Measurements from ENCODE around the gene RNPS1. TPM values are rescaled to one million over a fixed set of nuclear protein-coding genes. Genes with fewer than 3 reads are reported as not detected.

The RNPS1 gene
- total RNA-seq, 1 donor from 2014 or later = 73.5 TPM

GRCh38 chr16:2216330-2216729, 51.6 kb downstream of the RNPS1 start:
- FAIRE-seq = no peak

GRCh38 chr16:2214719-2214968, 53.3 kb downstream of the RNPS1 start, which contains the start of gene PGP:
Gene PGP (minus strand): TSS chr16:2214840. CDS start chr16:2214777, 63 bp downstream.
- no peak for FAIRE-seq
- DNase-seq (ENCODE audit: low read depth) = no peak
- H3K27me3 ChIP-seq (ENCODE audit: control insufficient read depth, insufficient read depth, low read length) = no peaks in the 10 kb centered on the region
- no peak for TF ChIP-seq CTCF (IDR thresholded peaks at IDR 0.05; ENCODE audit: insufficient read depth, low read length, severe bottlenecking)
- H3K36me3 ChIP-seq (ENCODE audit: control insufficient read depth, insufficient read depth, low read length) = peaks cover 5% of the 10 kb centered on the region
- peak within 1 kb of the TSS; percentile 75 for H3K4me3 ChIP-seq (ENCODE audit: low read depth, low read length)

More at GRCh38 chr16:2216330-2216729, 51.6 kb downstream of the RNPS1 start:
- no peak for DNase-seq (ENCODE audit: low read depth)
- peaks cover 3% of the 10 kb centered on the region for H3K36me3 ChIP-seq (ENCODE audit: control insufficient read depth, insufficient read depth, low read length)
- TF ChIP-seq CTCF (IDR thresholded peaks at IDR 0.05; ENCODE audit: insufficient read depth, low read length, severe bottlenecking) = no peak
- H3K27me3 ChIP-seq (ENCODE audit: control insufficient read depth, insufficient read depth, low read length) = no peaks in the 10 kb centered on the region
- no peak overlapping the region for H3K4me3 ChIP-seq (ENCODE audit: low read depth, low read length)

GRCh38 chr16:2213817-2214718, 53.9 kb downstream of the RNPS1 start:
- DNase-seq (ENCODE audit: low read depth) = no peak
- no peak for TF ChIP-seq CTCF (IDR thresholded peaks at IDR 0.05; ENCODE audit: insufficient read depth, low read length, severe bottlenecking)
- Histone ChIP-seq H3K36me3 (ENCODE audit: control insufficient read depth, insufficient read depth, low read length) (peaks cover 6% of the 10 kb centered on the region), H3K4me3 (ENCODE audit: low read depth, low read length) (peak overlapping the region; percentile 65), H3K27me3 (ENCODE audit: control insufficient read depth, insufficient read depth, low read length) (no peaks in the 10 kb centered on the region)
- FAIRE-seq = no peak

GRCh38 chr16:2212362-2213324, 55.3 kb downstream of the RNPS1 start:
- no peaks in the 10 kb centered on the region for H3K27me3 ChIP-seq (ENCODE audit: control insufficient read depth, insufficient read depth, low read length)
- no peak for FAIRE-seq
- no peak for TF ChIP-seq CTCF (IDR thresholded peaks at IDR 0.05; ENCODE audit: insufficient read depth, low read length, severe bottlenecking)
- peak; percentile 22 for DNase-seq (ENCODE audit: low read depth)
- peaks cover 14% of the 10 kb centered on the region for H3K36me3 ChIP-seq (ENCODE audit: control insufficient read depth, insufficient read depth, low read length)
- peak overlapping the region; percentile 65 for H3K4me3 ChIP-seq (ENCODE audit: low read depth, low read length)

- peaks cover 18% of the 10 kb centered on the region for H3K36me3 ChIP-seq (ENCODE audit: control insufficient read depth, insufficient read depth, low read length)
- no peaks in the 10 kb centered on the region for H3K27me3 ChIP-seq (ENCODE audit: control insufficient read depth, insufficient read depth, low read length)
- DNase-seq (ENCODE audit: low read depth) (no peak), FAIRE-seq (no peak)
- TF ChIP-seq CTCF (IDR thresholded peaks at IDR 0.05; ENCODE audit: insufficient read depth, low read length, severe bottlenecking) = no peak
- no peak overlapping the region for H3K4me3 ChIP-seq (ENCODE audit: low read depth, low read length)
Measured at GRCh38 chr16:2211923-2212347, 56.0 kb downstream of the RNPS1 start.
